GM23338 (cell line): ENCODE data around the gene DPH7. TPM values are rescaled to one million over a fixed set of nuclear protein-coding genes. Genes with fewer than 3 reads are reported as not detected.
"Not testable (repeated sequence)": the region's sequence is repeated elsewhere in the genome, so short reads cannot be mapped to it uniquely, and the experiment has no call there.

ENCODE experiments used
- ATAC-seq: fragments of 200-7000 bp; cut with Tn5 transposase; 3 replicates; pipeline ENCODE4 v1.9.1; 2020
- DNase-seq: peaks from one replicate; pipeline ENCODE4 v3.0.0-alpha.2; 2015; ENCODE audit warnings: low spot score
- H2AFZ ChIP-seq: fragments of 200-600 bp; sonication (generic); 2 replicates; pipeline ENCODE4 v1.8.0; 2016; ENCODE audit warnings: antibody characterized with exemption, mild to moderate bottlenecking, moderate library complexity
- H3F3A ChIP-seq: fragments of 200-600 bp; sonication (generic); replicated peaks from 2 replicates; pipeline ENCODE4 v1.8.0; 2017; ENCODE audit warnings: antibody characterized with exemption, mixed run types, low read depth
- H3K27ac ChIP-seq: fragments of 200-600 bp; sonication (generic); 2 replicates; pipeline ENCODE4 v1.6.1; 2016; ENCODE audit warnings: low read depth
- H3K27me3 ChIP-seq: fragments of 200-600 bp; sonication (generic); 2 replicates; pipeline ENCODE4 v1.8.0; 2016; ENCODE audit warnings: mild to moderate bottlenecking, mixed run types, moderate library complexity; ENCODE audit not compliant: insufficient read depth
- H3K36me3 ChIP-seq: fragments of 200-600 bp; sonication (generic); 2 replicates; pipeline ENCODE4 v1.8.0; 2016; ENCODE audit warnings: mild to moderate bottlenecking; ENCODE audit not compliant: insufficient read depth
- H3K4me1 ChIP-seq: fragments of 200-600 bp; sonication (generic); 2 replicates; pipeline ENCODE4 v1.8.0; 2016; ENCODE audit warnings: mild to moderate bottlenecking, moderate library complexity; ENCODE audit not compliant: insufficient read depth
- H3K4me2 ChIP-seq: fragments of 200-600 bp; sonication (generic); 2 replicates; pipeline ENCODE4 v1.7.1; 2017; ENCODE audit warnings: mixed run types
- H3K4me3 ChIP-seq: fragments of 200-600 bp; sonication (generic); 2 replicates; pipeline ENCODE4 v1.6.1; 2016; ENCODE audit warnings: mixed run types
- H3K79me2 ChIP-seq: fragments of 200-600 bp; sonication (generic); replicated peaks from 2 replicates; pipeline ENCODE4 v1.8.0; 2017; ENCODE audit warnings: mild to moderate bottlenecking; ENCODE audit not compliant: insufficient read depth
- H3K9me2 ChIP-seq: fragments of 200-600 bp; sonication (generic); 2 replicates; pipeline ENCODE4 v1.8.0; 2017; ENCODE audit not compliant: insufficient read depth
- H4K20me1 ChIP-seq: fragments of 200-600 bp; sonication (generic); replicated peaks from 2 replicates; pipeline ENCODE4 v1.8.0; 2017; ENCODE audit warnings: mild to moderate bottlenecking; ENCODE audit not compliant: insufficient read depth
- H3K27ac Mint-ChIP-seq: 2 replicates; pipeline ENCODE4 v1.8.0; 2020; ENCODE audit warnings: inconsistent platforms, mild to moderate bottlenecking, moderate library complexity, mixed read lengths
- H3K27me3 Mint-ChIP-seq: 3 replicates; pipeline ENCODE4 v1.8.0; 2022; ENCODE audit warnings: low read depth, mild to moderate bottlenecking, moderate library complexity, mixed read lengths, inconsistent platforms; ENCODE audit not compliant: insufficient read depth, poor library complexity
- H3K36me3 Mint-ChIP-seq: 3 replicates; pipeline ENCODE4 v1.8.0; 2021; ENCODE audit warnings: low read depth, mild to moderate bottlenecking, inconsistent platforms, moderate library complexity, mixed read lengths
- H3K4me1 Mint-ChIP-seq: 3 replicates; pipeline ENCODE4 v1.8.0; 2020; ENCODE audit warnings: mild to moderate bottlenecking, inconsistent platforms, mixed read lengths
- H3K4me3 Mint-ChIP-seq: 3 replicates; pipeline ENCODE4 v1.8.0; 2021; ENCODE audit warnings: moderate library complexity, mild to moderate bottlenecking, inconsistent platforms, mixed read lengths
- H3K9me3 Mint-ChIP-seq: 3 replicates; pipeline ENCODE4 v1.8.0; 2020; ENCODE audit warnings: moderate library complexity, mild to moderate bottlenecking, inconsistent platforms, mixed read lengths
- CREB1 ChIP-seq: fragments of 250-450 bp; sonication (Bioruptor Pico); IDR thresholded peaks from 2 replicates; pipeline ENCODE4 v1.5.0; 2020; ENCODE audit warnings: low read depth, mild to moderate bottlenecking, moderate library complexity
- CTCF ChIP-seq, 2 experiments: fragments of 200-600 bp in 1 of 2; sonication (generic) in 1 of 2; conservative IDR thresholded peaks; 2 replicates each; pipeline versions ENCODE4 v1.5.1 to v1.6.1; 2016 to 2017; ENCODE audit warnings: antibody characterized with exemption in 2 of 2, low read depth in 2 of 2, mild to moderate bottlenecking in 2 of 2, moderate library complexity in 1 of 2
- ETS1 ChIP-seq: IDR thresholded peaks from 2 replicates; pipeline ENCODE4 v1.6.1; 2016; ENCODE audit warnings: antibody characterized with exemption
- EZH2phosphoT487 ChIP-seq: fragments of 200-600 bp; sonication (generic); IDR thresholded peaks from one replicate; pipeline ENCODE4 v1.8.1; 2018; ENCODE audit warnings: antibody characterized with exemption; ENCODE audit not compliant: unreplicated experiment
- POLR2AphosphoS5 ChIP-seq: IDR thresholded peaks from 2 replicates; pipeline ENCODE4 v1.6.1; 2016; ENCODE audit warnings: antibody characterized with exemption, low read depth
- ZNF114 ChIP-seq: fragments of 250-450 bp; sonication (Bioruptor Pico); IDR thresholded peaks from 2 replicates; pipeline ENCODE4 v1.5.0; 2020; ENCODE audit warnings: mild to moderate bottlenecking, moderate library complexity
- polyA plus RNA-seq: library from polyadenylated mRNA; unstranded; fragments of >200 nt; fragmentation: Nextera tagmentation; extraction: Ambion mirVana; gene quantifications from 2 replicates; pipeline ENCODE4 v1.2.1, GENCODE V29; 2016
- total RNA-seq: library from RNA; depleted of rRNA; stranded (reverse); fragments of >200 nt; shearing (Covaris generic); gene quantifications from 2 replicates; pipeline ENCODE4 v1.2.3, GENCODE V29; 2014

DPH7 gene
- total and polyA plus RNA-seq, 2 experiments from 2014 or later = 44.5 to 68.8 TPM

- Mint-ChIP-seq H3K4me3 (peak within 1 kb of the TSS; percentile 77), H3K27ac (peak within 1 kb of the TSS; percentile 29; the same call in 1 of the 2 replicates), H3K27me3 (peaks cover 6% of the 10 kb centered on the region), H3K9me3 (peaks cover 10% of the 10 kb centered on the region), H3K36me3 (peaks cover 40% of the 10 kb centered on the region), H3K4me1 (peaks cover 6% of the 10 kb centered on the region)
- H3F3A ChIP-seq = peaks cover 19% of the 10 kb centered on the region
- 0 out of 2 replicates have a peak within 1 kb of the TSS, but pooled peaks have one; percentile 32 for H3K27ac ChIP-seq
- H3K36me3 ChIP-seq = 0 out of 2 replicates have a peak, but pooled peaks cover 3% of the 10 kb centered on the region
- TF ChIP-seq ZNF114 (CRISPR knock-in tag) (no peak), CTCF (conservative IDR thresholded peaks at IDR 0.05; ENCODE audit: low read depth in 2 of 2) (peak in 1 of 2 experiments; percentile 68; a peak in 3 of 4 replicates), CREB1 (CRISPR knock-in tag) (peak; percentile 21), ETS1 (0 out of 2 replicates have a peak, but pooled peaks have one; percentile 12), POLR2AphosphoS5 (peak; percentile 82), EZH2phosphoT487 (no peak)
- no peaks in the 10 kb centered on the region for H3K79me2 ChIP-seq
- H3K9me2 ChIP-seq = no peaks in the 10 kb centered on the region
- peak within 1 kb of the TSS; percentile 87 for H3K4me2 ChIP-seq
- H2AFZ ChIP-seq = no peak within 1 kb of the TSS
- H3K4me3 ChIP-seq = peak within 1 kb of the TSS; percentile 79
- ATAC-seq (peak; percentile 81), DNase-seq (peak; percentile 94)
- peaks cover 3% of the 10 kb centered on the region; the same call in 1 of the 2 replicates for H3K4me1 ChIP-seq
- H3K27me3 ChIP-seq = no peaks in the 10 kb centered on the region
- no peaks in the 10 kb centered on the region for H4K20me1 ChIP-seq
Observed at GRCh38 chr9:137551264-137552021, 27.3 kb downstream of the DPH7 start, which contains the start of gene MRPL41. Gene MRPL41 (plus strand): TSS chr9:137551879. CDS start chr9:137552082, 203 bp downstream.

- H3K4me3 Mint-ChIP-seq = peak overlapping the region; percentile 60; the same call in 2 of the 3 replicates
Observed at GRCh38 chr9:137550958-137551263, 27.8 kb downstream of the DPH7 start.

More at GRCh38 chr9:137550958-137551263, 27.8 kb downstream of the DPH7 start:
- H4K20me1 ChIP-seq, H3K27me3 Mint-ChIP-seq, H3K79me2 ChIP-seq, H2AFZ ChIP-seq, H3K27me3 ChIP-seq, H3K4me1 Mint-ChIP-seq, DNase-seq, H3K4me1 ChIP-seq, H3K9me2 ChIP-seq, H3K36me3 ChIP-seq, H3K27ac ChIP-seq, ATAC-seq, H3K27ac Mint-ChIP-seq: not testable (repeated sequence)
- Mint-ChIP-seq H3K9me3 (peaks cover 15% of the 10 kb centered on the region), H3K36me3 (peaks cover 40% of the 10 kb centered on the region)
- peak overlapping the region; percentile 68 for H3K4me3 ChIP-seq
- H3F3A ChIP-seq = peaks cover 19% of the 10 kb centered on the region
- peak overlapping the region; percentile 80 for H3K4me2 ChIP-seq
